Renal cortical epithelial cell (primary cell): ENCODE results near the gene NLGN3. TPM values are rescaled to one million over a fixed set of nuclear protein-coding genes. Genes with fewer than 3 reads are reported as not detected.

Source experiments
- DNase-seq: peaks from one replicate; pipeline ENCODE4 v3.0.0-alpha.2; 2011; ENCODE audit warnings: low read depth
- total RNA-seq: library from RNA; depleted of rRNA; stranded (reverse); fragments of >200 nt; gene quantifications from 2 replicates; pipeline ENCODE4 v1.2.3, GENCODE V29; 2014

Gene NLGN3
- total RNA-seq, 1 donor from 2014 or later = 0.15 TPM

GRCh38 chrX:71118032-71118984, 26.3 kb upstream of the NLGN3 start, which contains the start of gene MED12:
MED12 (plus strand) TSS chrX:71118596; CDS start chrX:71118755, 159 bp downstream.
- DNase-seq = peak; percentile 69

- no peak for DNase-seq
Observed at GRCh38 chrX:71118985-71119535, 25.6 kb upstream of the NLGN3 start.

GRCh38 chrX:71128166-71128833, 16.3 kb upstream of the NLGN3 start:
- no peak for DNase-seq

- no peak for DNase-seq
Observed at GRCh38 chrX:71128915-71129765, 15.5 kb upstream of the NLGN3 start.

- no peak for DNase-seq
Observed at GRCh38 chrX:71131510-71131909, 13.1 kb upstream of the NLGN3 start.

- DNase-seq = no peak
Observed at GRCh38 chrX:71140440-71140839, 4.2 kb upstream of the NLGN3 start.

GRCh38 chrX:71143508-71143907, 1.1 kb upstream of the NLGN3 start:
- no peak for DNase-seq

GRCh38 chrX:71147496-71148277, 3.0 kb downstream of the NLGN3 start:
- no peak for DNase-seq

- no peak for DNase-seq
Observed at GRCh38 chrX:71148278-71148663, 3.6 kb downstream of the NLGN3 start.

GRCh38 chrX:71151366-71151765, 6.7 kb downstream of the NLGN3 start:
- DNase-seq = no peak

GRCh38 chrX:71154196-71154595, 9.6 kb downstream of the NLGN3 start:
- DNase-seq = no peak

- DNase-seq = no peak
Observed at GRCh38 chrX:71154641-71155040, 10.0 kb downstream of the NLGN3 start.

GRCh38 chrX:71158603-71159002, 14.0 kb downstream of the NLGN3 start:
- DNase-seq = no peak

GRCh38 chrX:71159335-71159734, 14.7 kb downstream of the NLGN3 start:
- no peak for DNase-seq

GRCh38 chrX:71160475-71160874, 15.8 kb downstream of the NLGN3 start:
- DNase-seq = no peak

- no peak for DNase-seq
Observed at GRCh38 chrX:71162981-71163380, 18.3 kb downstream of the NLGN3 start.

GRCh38 chrX:71164071-71164470, 19.4 kb downstream of the NLGN3 start:
- DNase-seq = no peak

GRCh38 chrX:71166461-71166860, 21.8 kb downstream of the NLGN3 start:
- no peak for DNase-seq

GRCh38 chrX:71167031-71167781, 22.6 kb downstream of the NLGN3 start:
- DNase-seq = no peak

GRCh38 chrX:71168134-71168533, 23.5 kb downstream of the NLGN3 start:
- no peak for DNase-seq
